ENCODE measurements around the gene RAB9A. TPM values are rescaled to one million over a fixed set of nuclear protein-coding genes. Genes with fewer than 3 reads are reported as not detected.

RAB9A gene
- total RNA-seq, 4 donors from 2014 or later, result 37.0 to 49.8 (median 45.1) TPM

DNA sequence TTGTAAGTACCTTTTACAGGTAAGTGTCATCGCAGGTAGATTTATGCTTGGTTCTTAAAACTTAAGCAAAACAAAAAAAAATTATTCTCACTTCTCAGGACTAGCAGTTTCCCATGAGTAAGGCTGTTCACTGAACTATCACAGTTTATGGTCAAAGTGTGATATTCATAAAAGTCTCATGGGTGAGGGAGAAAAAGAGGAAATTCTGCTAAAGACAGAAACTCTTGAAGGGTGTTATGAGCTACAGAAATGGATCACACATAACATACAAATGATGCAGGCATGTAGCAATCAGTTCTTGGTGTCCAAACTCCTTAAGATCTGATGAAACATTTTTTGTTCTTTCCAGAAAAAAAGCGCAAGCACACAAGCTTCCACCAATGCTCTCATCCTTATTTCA, 8.5 kb downstream of the RAB9A start:
- TF ChIP-seq, protein P1, sequence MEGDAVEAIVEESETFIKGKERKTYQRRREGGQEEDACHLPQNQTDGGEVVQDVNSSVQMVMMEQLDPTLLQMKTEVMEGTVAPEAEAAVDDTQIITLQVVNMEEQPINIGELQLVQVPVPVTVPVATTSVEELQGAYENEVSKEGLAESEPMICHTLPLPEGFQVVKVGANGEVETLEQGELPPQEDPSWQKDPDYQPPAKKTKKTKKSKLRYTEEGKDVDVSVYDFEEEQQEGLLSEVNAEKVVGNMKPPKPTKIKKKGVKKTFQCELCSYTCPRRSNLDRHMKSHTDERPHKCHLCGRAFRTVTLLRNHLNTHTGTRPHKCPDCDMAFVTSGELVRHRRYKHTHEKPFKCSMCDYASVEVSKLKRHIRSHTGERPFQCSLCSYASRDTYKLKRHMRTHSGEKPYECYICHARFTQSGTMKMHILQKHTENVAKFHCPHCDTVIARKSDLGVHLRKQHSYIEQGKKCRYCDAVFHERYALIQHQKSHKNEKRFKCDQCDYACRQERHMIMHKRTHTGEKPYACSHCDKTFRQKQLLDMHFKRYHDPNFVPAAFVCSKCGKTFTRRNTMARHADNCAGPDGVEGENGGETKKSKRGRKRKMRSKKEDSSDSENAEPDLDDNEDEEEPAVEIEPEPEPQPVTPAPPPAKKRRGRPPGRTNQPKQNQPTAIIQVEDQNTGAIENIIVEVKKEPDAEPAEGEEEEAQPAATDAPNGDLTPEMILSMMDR (IDR thresholded peaks at IDR 0.05; ENCODE audit: low read depth), result no peak

DNA sequence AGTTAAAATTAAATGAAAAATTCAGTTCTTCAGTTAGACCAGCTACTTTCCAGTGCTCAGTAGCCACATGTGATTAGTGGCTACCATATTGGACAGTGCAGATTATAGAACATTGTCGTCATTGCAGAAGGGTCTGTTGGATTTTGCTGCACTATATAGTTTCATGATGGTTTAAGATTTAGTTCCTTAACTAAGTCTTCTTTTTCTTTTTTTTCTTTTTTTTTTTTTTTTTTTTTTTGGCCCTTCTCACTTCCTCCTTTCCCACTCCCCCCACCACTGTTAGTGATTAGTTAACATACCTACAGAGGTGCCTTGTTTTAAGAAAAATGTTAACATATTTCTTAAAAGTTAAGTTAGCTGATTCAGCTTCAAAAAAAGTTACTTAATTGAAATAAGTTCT, 9.0 kb downstream of the RAB9A start:
- TF ChIP-seq, protein P1 (IDR thresholded peaks at IDR 0.05; ENCODE audit: low read depth), result no peak

DNA sequence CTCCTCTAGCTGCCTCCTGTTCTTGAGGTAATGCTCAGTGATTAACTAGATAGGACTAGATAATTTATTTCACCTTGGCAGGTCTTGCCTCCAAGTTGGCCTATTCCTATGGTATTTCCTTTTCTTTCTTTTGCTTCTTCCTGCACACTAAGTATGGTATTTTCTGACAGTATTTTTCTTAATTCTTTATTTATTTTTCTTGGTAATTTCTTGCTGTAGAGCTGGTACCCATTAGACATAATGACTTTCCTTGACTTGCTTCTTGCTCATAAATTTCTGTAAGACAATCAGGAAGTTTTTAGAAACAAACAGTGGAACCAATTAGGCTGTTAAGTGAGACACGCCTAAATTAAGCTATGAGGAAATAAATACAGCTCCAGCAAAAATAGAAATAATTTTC, 9.5 kb downstream of the RAB9A start:
- TF ChIP-seq, protein P1 (IDR thresholded peaks at IDR 0.05; ENCODE audit: low read depth), result no peak

DNA sequence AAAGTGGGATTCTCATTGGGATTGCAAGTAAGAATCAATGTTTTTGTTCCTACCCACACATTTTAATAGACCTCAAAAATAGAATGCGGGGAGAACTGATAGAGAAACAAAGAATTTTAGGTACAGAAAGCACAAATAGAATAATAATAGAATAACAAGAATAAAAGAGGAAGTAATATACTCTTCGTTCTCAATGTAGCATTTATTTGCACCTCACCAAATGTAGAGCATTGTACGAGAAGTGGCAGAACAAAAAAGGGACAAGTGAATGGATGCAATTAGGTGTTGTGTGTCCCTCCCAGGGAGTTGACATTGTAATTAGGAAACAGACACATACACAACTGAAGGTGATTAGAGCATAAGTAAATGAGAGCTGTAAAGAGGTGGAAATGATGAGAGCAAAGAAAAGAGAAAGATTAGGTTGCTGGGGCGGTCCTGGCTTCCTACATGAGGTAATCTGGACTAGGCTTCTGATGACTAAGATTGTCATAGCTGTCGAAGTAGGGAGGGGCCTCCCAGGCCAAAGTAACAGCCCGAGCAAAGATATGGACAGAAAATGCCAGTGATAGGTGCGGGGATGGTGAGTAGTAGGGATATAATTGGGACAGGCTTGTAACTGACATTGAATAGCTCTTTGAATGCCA, 10.4 kb downstream of the RAB9A start:
- TF ChIP-seq, protein P1 (IDR thresholded peaks at IDR 0.05; ENCODE audit: low read depth), result no peak

DNA sequence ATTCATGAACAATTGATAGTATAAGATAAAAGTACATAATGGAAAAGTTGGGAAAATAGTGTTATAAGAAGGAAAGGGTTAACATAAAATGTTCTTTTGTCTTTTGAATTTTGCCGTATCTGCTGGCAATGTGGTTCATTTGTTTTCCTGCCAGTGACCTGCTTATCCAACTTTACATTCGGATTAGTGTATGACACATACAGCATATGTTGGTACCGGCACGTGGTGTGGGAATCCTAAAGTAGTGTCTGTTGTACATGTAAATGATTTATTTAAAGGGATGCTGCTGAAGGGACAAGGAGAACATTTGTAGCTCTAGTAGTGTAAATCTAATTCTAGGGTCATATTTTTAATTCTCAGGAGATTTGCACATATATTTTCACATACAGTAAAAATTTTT, 11.5 kb downstream of the RAB9A start:
- TF ChIP-seq, protein P1 (IDR thresholded peaks at IDR 0.05; ENCODE audit: low read depth), result no peak

DNA sequence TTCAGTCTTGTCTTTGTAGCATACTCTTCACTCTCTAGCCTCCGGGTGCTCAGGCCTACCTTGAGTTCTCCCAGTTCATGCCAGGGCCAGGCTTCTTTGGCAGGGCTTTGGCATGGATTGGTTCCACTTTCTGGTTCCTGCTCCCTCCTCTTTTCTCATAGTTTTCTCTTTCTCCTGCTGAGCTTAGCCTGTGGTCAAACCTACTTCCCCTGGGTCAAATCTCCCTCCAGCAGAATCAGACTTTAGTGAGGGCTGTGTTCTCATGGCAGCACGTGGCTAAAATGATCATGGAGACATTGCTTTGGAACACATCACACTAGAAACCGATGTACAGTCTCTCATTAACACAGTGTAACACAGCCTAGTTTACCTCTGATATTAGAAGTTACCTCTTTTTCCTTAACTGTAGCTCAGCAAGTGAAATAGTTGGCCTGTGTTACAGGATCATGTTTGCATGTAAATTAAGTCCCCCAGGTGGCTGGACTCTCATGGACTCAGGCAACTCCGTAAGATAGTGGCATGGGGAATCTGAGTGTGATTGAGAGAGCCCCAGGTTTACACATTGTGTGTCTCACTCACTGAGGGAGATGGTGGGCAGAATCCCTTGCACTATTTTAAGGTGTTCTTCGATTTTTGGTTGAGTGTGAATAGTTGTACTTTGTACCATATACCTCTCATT, 13.3 kb downstream of the RAB9A start:
- TF ChIP-seq, protein P1 (IDR thresholded peaks at IDR 0.05; ENCODE audit: low read depth), result no peak

DNA sequence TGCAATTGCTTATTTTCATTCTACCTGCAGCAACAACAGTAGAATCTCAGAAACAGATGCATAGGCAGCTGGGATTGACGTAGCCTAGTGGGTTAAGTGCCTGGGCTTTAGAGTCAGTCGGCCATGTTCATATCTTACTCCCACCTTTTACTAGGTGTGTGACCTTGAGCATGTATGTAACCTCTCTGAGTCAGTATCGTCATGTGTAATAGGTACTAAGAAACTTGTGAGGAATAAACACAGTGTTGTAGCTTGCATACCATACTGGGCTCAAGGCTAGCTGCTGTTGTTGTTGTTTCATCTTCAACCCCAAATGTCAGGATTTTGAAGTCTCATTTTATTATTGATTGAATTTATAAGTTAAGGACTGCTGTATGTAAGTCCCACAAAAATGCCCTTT, 14.2 kb downstream of the RAB9A start:
- TF ChIP-seq, protein P1 (IDR thresholded peaks at IDR 0.05; ENCODE audit: low read depth), result no peak

Data from subcutaneous adipose tissue (tissue), 4 donors.